K562 (cell line): Measurements from ENCODE around the gene FBXW7.

ENCODE experiments used
- ARNT ChIP-seq, 2 experiments: fragments of 450-650 bp; IDR thresholded peaks; 2 replicates each; pipeline ENCODE4 v1.6.1; 2016; ENCODE audit warnings: mild to moderate bottlenecking in 1 of 2
- BACH1 ChIP-seq: fragments of 200-800 bp; sonication (Bioruptor generic); IDR thresholded peaks from 2 replicates; pipeline ENCODE4 v1.6.1; 2016; ENCODE audit warnings: missing genetic modification characterization, missing compliant biosample characterization
- CTCF ChIP-seq, 3 experiments: IDR thresholded peaks in 2 of 3; conservative IDR thresholded peaks in 1 of 3; 2 replicates each; pipeline ENCODE4 v1.5.1; 2011 to 2012; ENCODE audit warnings: low read length in 3 of 3, mild to moderate bottlenecking in 3 of 3, control low read depth in 2 of 3, improper control_type of control experiment in 1 of 3, inconsistent platforms in 1 of 3, low read depth in 1 of 3, mixed read lengths in 1 of 3, moderate library complexity in 1 of 3; ENCODE audit not compliant: insufficient read depth in 2 of 3
- ETV6 ChIP-seq, 3 experiments: fragments of 150-350 bp in 1 of 3; sonication (generic) in 1 of 3; formaldehyde crosslinking in 1 of 3; IDR thresholded peaks; 2 replicates each; pipeline versions ENCODE4 v1.6.1 to v1.8.0; 2014 to 2022; ENCODE audit warnings: borderline replicate concordance in 2 of 3, low read depth in 2 of 3, antibody characterized with exemption in 1 of 3, low read length in 1 of 3, mild to moderate bottlenecking in 1 of 3, missing genetic modification reagents in 1 of 3
- JUND ChIP-seq, 2 experiments: IDR thresholded peaks; 2 replicates in 1 of 2; 3 replicates in 1 of 2; pipeline ENCODE4 v1.6.1; 2011; ENCODE audit warnings: borderline replicate concordance in 2 of 2, low read depth in 2 of 2, low read length in 2 of 2, improper control_type of control experiment in 1 of 2, missing biosample characterization in 1 of 2, missing genetic modification characterization in 1 of 2, missing genetic modification reagents in 1 of 2
- PREB ChIP-seq: sonication (generic); formaldehyde crosslinking; IDR thresholded peaks from 2 replicates; pipeline ENCODE4 v1.8.1; 2023; ENCODE audit warnings: mild to moderate bottlenecking, missing genetic modification reagents
- RBFOX2 ChIP-seq: fragments of 200-400 bp; formaldehyde crosslinking; IDR thresholded peaks from 2 replicates; pipeline ENCODE4 v1.6.1; 2017; ENCODE audit warnings: low read depth, mild to moderate bottlenecking, low read length, moderate library complexity
- SP1 ChIP-seq: sonication (generic); formaldehyde crosslinking; IDR thresholded peaks from 2 replicates; pipeline ENCODE4 v1.8.1; 2022; ENCODE audit warnings: mild to moderate bottlenecking, missing genetic modification reagents
- TAF15 ChIP-seq: fragments of 200-400 bp; formaldehyde crosslinking; IDR thresholded peaks from 2 replicates; pipeline ENCODE4 v1.6.1; 2017; ENCODE audit warnings: mild to moderate bottlenecking, low read depth, low read length, moderate library complexity
- TFE3 ChIP-seq: fragments of 450-650 bp; formaldehyde crosslinking; IDR thresholded peaks from 2 replicates; pipeline ENCODE4 v1.4.0; 2020; ENCODE audit warnings: mild to moderate bottlenecking, mixed read lengths
- ZC3H4 ChIP-seq: sonication (generic); formaldehyde crosslinking; IDR thresholded peaks from 2 replicates; pipeline ENCODE4 v1.9.0; 2021; ENCODE audit warnings: missing genetic modification reagents, borderline replicate concordance
- ZNF23 ChIP-seq: fragments of 250-450 bp; sonication (Bioruptor Pico); IDR thresholded peaks from 2 replicates; pipeline ENCODE4 v1.4.0; 2020; ENCODE audit warnings: mild to moderate bottlenecking
- ZNF384 ChIP-seq: IDR thresholded peaks from 2 replicates; pipeline ENCODE4 v1.6.1; 2012; ENCODE audit warnings: low read depth, low read length, improper control_type of control experiment
- TF ChIP-seq, protein P1 (sequence below): fragments of 450-650 bp; formaldehyde crosslinking; IDR thresholded peaks from 2 replicates; pipeline ENCODE4 v1.4.0; 2022; ENCODE audit warnings: missing genetic modification characterization

DNA sequence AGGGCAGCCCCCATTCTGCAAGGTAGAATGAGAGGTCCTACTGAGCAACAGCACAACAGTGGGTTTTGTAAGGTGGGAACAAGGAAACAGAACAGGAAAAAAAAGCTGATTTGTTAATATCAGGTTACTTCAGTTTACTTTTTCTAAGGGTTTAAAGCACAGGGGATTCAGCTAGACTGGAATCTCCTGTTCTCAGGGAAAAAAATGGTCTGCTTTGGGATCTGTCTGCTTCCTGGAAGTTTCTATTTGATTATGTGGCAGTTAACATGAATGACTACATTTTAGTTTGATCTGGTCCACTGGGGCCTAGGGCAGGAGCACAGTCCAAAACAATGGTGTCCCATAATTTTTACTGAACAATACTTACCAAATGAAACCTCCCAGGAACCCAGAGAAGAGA lies 104.6 kb downstream of the FBXW7 start:
- no peak for TF ChIP-seq ZNF23 (CRISPR knock-in tag)
- TF ChIP-seq ARNT (IDR thresholded peaks at IDR 0.05), result no peak
- TF ChIP-seq, protein P1, sequence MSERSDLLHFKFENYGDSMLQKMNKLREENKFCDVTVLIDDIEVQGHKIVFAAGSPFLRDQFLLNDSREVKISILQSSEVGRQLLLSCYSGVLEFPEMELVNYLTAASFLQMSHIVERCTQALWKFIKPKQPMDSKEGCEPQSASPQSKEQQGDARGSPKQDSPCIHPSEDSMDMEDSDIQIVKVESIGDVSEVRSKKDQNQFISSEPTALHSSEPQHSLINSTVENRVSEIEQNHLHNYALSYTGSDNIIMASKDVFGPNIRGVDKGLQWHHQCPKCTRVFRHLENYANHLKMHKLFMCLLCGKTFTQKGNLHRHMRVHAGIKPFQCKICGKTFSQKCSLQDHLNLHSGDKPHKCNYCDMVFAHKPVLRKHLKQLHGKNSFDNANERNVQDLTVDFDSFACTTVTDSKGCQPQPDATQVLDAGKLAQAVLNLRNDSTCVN (CRISPR knock-in tag), result no peak
- TF ChIP-seq RBFOX2, result no peak
- TF ChIP-seq TAF15, result no peak
- TF ChIP-seq SP1 (CRISPR knock-in tag), result no peak
- TF ChIP-seq BACH1 (tag), result no peak
- TF ChIP-seq JUND (IDR thresholded peaks at IDR 0.05; ENCODE audit: borderline replicate concordance, low read depth, low read length), result no peak
- TF ChIP-seq JUND (tag; IDR thresholded peaks at IDR 0.05; ENCODE audit: borderline replicate concordance, low read depth, low read length), result no peak
- TF ChIP-seq ZC3H4 (CRISPR knock-in tag), result no peak
- no peak for TF ChIP-seq ZNF384
- no peak for TF ChIP-seq PREB (CRISPR knock-in tag)
- no peak for TF ChIP-seq ETV6 (IDR thresholded peaks at IDR 0.05; ENCODE audit: borderline replicate concordance in 1 of 2, low read depth in 2 of 2, low read length in 1 of 2)
- TF ChIP-seq ETV6 (CRISPR knock-in tag; IDR thresholded peaks at IDR 0.05; ENCODE audit: borderline replicate concordance), result no peak
- TF ChIP-seq TFE3, result no peak
- TF ChIP-seq CTCF (IDR thresholded peaks at IDR 0.05 in 2 of 3, conservative IDR thresholded peaks at IDR 0.05 in 1 of 3; ENCODE audit: insufficient read depth in 2 of 3, low read depth in 1 of 3, low read length in 3 of 3), result no peak
